22Rv1 (cell line): ENCODE data around the gene DNASE1L2.

ENCODE experiments used
- CTCF ChIP-seq: fragments of 450-650 bp; IDR thresholded peaks from 2 replicates; pipeline ENCODE4 v1.5.1; 2017; ENCODE audit warnings: mild to moderate bottlenecking
- ZFX ChIP-seq: fragments of 450-650 bp; IDR thresholded peaks from 2 replicates; pipeline ENCODE4 v1.6.1; 2017; ENCODE audit warnings: antibody characterized with exemption, borderline replicate concordance

GRCh38 chr16:2243781-2244180 lies 7.5 kb downstream of the DNASE1L2 start:
- no peak for TF ChIP-seq CTCF
- TF ChIP-seq ZFX = no peak
